Omental fat pad (tissue), 4 donors: ENCODE results near the gene GSDME. TPM values are rescaled to one million over a fixed set of nuclear protein-coding genes. Genes with fewer than 3 reads are reported as not detected.
"Not testable (repeated sequence)": the region's sequence is repeated elsewhere in the genome, so short reads cannot be mapped to it uniquely, and the experiment has no call there.

Source experiments
- ATAC-seq: fragments of 150-250 bp; one replicate; pipeline ENCODE4 v1.9.1; 2016; ENCODE audit warnings: mild to moderate bottlenecking, moderate library complexity; ENCODE audit not compliant: low FRiP score
- DNase-seq: peaks from one replicate; pipeline ENCODE4 v3.0.0-alpha.2; 2019; ENCODE audit warnings: low spot score
- total RNA-seq, 4 donors: library from RNA; depleted of rRNA; stranded (reverse); fragments of >200 nt; gene quantifications; one replicate each; pipeline ENCODE4 v1.1.0, GENCODE V29; 2016
- TF ChIP-seq, protein P1 (sequence below), 3 donors: fragments of 450-650 bp; IDR thresholded peaks; one replicate each; pipeline ENCODE4 v1.5.1; 2016 to 2017; ENCODE audit warnings: antibody characterized with exemption in 3 of 3, mild to moderate bottlenecking in 3 of 3, moderate library complexity in 2 of 3

Gene GSDME
- total RNA-seq, 4 donors from 2014 or later: 14.8 to 58.3 (median 30.7) TPM

DNA sequence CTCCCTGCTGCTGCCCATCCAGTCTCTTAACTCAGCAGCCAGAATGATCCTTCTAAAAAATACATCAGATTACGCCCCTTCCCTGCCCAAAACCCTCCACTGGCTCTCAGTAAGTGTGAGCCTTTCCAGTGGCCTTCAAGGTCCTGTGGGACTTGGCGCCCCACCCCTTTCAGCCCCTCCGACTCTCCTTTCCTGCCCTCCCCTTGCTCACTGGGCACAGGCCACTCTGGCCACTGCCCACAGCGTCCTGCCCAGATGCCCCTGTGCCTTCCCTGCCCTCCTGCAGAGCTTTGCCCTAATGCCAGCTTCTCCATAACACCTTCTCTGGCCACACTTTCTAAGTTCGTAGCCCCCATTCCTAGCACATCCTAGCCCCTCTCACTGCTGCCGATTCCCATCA is 13.8 kb downstream of the GSDME start:
- TF ChIP-seq, protein P1, sequence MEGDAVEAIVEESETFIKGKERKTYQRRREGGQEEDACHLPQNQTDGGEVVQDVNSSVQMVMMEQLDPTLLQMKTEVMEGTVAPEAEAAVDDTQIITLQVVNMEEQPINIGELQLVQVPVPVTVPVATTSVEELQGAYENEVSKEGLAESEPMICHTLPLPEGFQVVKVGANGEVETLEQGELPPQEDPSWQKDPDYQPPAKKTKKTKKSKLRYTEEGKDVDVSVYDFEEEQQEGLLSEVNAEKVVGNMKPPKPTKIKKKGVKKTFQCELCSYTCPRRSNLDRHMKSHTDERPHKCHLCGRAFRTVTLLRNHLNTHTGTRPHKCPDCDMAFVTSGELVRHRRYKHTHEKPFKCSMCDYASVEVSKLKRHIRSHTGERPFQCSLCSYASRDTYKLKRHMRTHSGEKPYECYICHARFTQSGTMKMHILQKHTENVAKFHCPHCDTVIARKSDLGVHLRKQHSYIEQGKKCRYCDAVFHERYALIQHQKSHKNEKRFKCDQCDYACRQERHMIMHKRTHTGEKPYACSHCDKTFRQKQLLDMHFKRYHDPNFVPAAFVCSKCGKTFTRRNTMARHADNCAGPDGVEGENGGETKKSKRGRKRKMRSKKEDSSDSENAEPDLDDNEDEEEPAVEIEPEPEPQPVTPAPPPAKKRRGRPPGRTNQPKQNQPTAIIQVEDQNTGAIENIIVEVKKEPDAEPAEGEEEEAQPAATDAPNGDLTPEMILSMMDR (IDR thresholded peaks at IDR 0.05): no peak
- DNase-seq (no peak), ATAC-seq (no peak)

DNA sequence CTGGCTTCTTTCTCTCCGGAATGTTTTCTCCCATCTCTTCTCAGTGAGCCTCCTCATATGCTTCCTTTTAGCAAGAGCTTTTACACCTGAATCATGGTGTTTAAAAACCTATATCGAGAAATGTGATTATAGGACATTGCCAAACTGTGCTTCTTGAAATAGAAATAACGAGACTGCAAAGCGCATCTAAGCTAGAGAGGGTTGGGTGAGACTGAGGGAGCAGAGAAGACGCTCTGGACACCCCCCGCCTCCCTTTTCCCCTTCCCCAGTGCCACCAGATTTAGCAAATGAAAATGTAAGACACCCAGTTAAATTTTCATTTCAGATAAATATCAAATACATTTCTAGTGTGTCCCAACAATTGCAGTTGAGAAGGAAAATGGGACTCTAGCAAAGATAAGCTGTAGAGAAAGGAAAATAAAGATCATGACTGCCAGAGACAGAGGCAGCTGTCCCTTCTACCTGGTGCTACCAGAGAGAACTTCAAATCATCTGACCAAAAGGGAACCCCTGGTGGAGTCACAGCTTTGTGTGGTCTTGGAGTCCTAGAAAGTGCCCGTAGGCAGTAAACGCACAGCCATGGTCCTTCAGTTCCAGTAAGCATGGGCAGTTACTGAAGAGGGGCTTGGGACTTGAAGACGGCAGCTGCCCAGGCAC is 14.6 kb downstream of the GSDME start:
- DNase-seq: no peak
- TF ChIP-seq, protein P1 (IDR thresholded peaks at IDR 0.05): no peak
- ATAC-seq: no peak

DNA sequence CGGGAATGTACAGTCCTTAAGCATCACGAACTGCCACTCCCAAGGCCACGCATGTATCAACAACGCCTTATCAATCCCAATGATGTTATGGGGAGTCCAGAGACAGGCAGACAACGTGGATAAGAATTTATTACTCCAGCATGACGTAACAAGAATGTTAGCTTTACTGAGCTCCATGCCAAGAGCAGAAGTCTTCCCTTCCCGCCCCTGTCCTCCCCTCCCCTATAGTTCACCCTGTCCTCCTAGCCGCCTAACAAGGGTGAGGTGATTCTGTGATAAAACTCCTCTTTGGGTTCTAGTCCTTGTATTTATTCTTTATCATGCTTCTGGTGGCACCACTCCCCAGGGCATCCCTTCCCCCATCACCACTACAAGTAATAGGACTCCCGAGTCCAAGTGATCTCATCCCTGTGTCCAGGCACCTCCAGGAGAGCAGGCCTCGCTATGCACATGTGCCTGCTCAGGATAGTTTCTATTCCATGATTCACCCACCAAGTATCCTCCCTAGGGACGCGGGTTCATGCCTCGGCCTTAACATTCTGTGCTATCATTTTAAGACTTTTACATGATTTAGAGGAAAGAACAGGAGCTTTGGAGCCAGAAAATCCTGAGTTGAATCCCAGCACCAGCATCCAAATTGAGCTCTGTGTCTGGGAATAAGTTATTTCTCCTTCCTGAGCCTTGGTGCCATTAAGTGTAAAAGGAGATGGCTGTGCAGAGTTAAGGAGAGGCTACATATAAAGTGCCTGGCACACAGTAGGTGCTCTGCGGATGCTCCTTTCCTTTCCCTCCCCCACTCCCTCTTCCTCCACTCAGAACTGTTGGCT is 15.4 kb downstream of the GSDME start:
- ATAC-seq (peak; percentile 96), DNase-seq (no peak)
- TF ChIP-seq, protein P1 (IDR thresholded peaks at IDR 0.05): no peak

DNA sequence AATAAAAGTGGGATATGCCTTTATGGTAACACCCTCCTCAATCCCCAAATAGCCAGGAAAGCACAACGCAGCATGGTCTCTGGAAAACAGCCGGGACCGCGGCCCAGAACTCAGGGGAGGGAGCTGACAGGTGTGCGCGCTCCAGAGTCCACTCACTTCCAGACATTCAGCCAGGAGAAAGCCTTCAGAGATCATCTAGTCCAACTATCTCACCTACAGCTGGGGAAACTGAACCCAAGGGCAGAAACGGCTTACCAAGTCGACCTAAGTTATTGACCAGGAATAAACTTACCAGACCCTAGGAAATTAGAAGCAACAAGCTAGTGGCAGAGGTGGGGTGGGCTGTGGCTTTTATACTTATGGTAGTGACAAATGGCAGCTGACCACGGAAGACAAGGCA is 16.4 kb downstream of the GSDME start:
- no peak for ATAC-seq
- TF ChIP-seq, protein P1 (IDR thresholded peaks at IDR 0.05): no peak
- DNase-seq: no peak

DNA sequence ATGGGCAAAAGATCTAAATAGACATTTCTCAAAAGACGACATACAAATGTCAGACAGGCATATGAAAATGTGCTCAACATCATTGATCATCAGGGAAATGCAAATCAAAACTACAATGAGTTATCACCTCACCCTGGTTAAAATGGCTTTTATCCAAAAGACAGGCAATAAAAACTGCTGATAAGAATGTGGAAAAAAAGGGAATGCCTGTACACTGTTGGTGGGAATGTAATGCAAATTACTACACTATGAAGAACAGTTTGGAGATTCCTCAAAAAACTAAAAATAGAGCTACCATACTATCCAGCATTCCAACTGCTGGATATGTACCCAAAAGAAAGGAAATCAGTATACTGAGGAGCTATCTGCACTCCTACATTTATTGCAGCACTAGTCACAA is 18.0 kb downstream of the GSDME start:
- no peak for ATAC-seq
- TF ChIP-seq, protein P1 (IDR thresholded peaks at IDR 0.05): no peak
- DNase-seq: no peak

DNA sequence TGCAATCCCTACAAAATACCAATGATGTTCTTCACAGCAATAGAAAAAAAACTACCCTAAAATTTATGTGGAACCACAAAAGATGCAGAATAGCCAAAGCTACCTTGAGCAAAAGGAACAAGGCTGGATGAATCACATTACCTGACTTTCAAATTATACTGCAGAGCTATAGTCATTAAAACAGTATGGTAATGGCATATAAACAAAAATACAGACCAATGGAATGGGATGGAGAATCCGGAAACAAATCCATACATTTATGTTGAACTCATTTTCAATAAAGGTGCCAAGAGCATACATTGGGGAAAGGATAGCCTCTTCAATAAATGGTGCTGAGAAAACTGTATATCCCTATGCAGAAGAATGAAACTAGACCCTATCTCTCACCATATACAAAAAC is 18.7 kb downstream of the GSDME start:
- ATAC-seq (no peak), DNase-seq (no peak)
- TF ChIP-seq, protein P1 (IDR thresholded peaks at IDR 0.05): no peak

DNA sequence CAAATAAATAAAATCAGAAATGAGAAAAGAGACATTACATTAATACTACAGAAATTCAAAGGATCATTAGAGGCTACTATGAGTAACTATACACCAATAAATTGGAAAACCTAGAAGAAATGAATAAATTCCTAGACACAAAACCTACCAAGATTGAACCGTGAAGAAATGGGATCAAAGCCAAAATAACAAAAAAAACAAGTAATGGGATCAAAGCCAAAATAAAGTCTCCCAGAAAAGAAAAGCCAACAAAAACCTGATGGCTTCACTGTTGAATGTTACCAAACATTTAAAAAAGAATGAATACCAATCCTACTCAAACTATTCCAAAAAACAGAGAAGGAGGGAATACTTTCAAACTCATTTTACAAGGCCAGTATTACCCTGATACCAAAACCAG is 20.0 kb downstream of the GSDME start:
- TF ChIP-seq, protein P1 (IDR thresholded peaks at IDR 0.05): no peak
- no peak for ATAC-seq

DNA sequence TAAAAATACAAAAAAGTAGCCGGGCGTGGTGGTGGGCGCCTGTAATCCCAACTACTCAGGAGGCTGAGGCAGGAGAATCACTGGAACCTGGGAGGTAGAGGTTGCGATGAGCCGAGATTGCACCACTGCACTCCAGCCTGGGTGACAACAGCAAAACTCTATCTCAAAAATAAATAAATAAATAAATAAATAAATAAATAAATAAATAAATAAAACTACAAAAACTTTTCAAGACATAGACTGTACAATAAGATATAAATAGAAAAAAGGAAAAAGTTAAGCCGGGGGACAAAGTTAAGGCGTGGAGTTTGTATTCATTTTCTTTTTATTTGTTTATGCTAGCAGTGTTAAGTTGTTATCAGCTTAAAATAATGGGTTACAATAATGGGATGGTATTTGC is 21.7 kb downstream of the GSDME start:
- not testable (repeated sequence) for DNase-seq, ATAC-seq

More for the DNA sequence above, 20.0 kb downstream of the GSDME start:
- DNase-seq: no peak
